Measurements from ENCODE around the gene NXPE2.
"Not testable (repeated sequence)": the region's sequence is repeated elsewhere in the genome, so short reads cannot be mapped to it uniquely, and the experiment has no call there.

Gene NXPE2

GRCh38 chr11:114678125-114679036, at the start of gene NXPE2:
TSS of gene NXPE2 (plus strand) at chr11:114678527. CDS start at chr11:114678576, 49 bp downstream.
- DNase-seq, result peak; percentile 90

DNA sequence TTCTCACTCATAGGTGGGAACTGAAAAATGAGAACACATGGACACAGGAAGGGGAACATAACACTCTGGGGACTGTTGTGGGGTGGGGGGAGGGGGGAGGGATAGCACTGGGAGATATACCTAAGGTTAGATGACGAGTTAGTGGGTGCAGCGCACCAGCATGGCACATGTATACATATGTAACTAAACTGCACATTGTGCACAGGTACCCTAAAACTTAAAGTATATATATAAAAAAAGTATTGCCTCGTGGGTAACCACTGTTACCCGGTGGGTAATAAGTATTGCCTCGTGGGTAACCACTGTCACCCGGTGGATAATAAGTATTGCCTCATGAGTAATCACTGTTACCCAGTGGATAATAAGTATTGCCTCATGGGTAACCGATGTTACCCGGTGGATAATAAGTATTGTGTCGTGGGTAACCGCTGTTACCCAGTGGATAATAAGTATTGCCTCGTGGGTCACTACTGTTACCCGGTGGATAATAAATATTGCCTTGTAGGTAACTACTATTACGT, 46.8 kb upstream of the NXPE2 start:
- DNase-seq, result not testable (repeated sequence)

GRCh38 chr11:114639440-114639839, 38.9 kb upstream of the NXPE2 start:
- DNase-seq, result not testable (repeated sequence)

DNA sequence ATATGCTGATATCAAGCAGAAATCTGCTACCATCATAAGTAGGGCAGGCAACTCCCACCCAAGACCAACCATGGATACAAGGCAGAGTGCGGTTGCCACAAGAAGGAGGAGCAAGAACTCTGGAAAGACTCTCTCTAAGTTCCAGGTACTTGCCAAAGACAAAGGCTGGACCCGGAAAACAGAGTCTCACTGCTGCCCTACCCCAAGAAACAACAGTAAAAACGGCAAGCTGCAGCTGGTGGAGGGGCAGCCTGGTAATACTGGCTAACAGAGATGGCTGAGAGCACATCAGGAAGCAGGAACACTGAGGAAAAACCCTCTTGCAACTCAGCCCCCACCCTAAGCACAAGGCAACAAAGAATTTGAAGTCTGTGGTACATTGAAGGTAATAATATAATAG, 27.7 kb upstream of the NXPE2 start:
- no peak for DNase-seq

GRCh38 chr11:114651145-114651718, 27.1 kb upstream of the NXPE2 start:
- no peak for DNase-seq

- DNase-seq, result no peak
Measured at GRCh38 chr11:114653148-114653547, 25.2 kb upstream of the NXPE2 start.

DNA sequence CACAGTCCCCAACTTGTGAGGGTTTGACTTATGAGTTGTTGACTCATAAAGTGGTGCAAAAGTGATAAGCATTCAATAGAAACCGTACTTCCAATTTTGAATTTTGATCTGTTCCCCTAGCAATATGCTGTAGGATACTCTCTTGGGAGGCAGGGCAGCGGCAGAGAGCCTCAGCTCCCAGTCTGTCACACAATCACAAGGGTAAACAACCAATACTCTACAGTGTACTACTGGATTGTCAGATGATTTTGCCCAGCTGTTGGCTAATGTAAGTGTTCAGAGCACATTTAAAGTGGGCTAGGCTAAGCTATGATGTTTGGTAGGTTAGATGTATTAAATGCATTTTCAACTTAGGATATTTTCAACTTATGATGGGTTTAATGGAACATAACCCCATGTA, 13.7 kb upstream of the NXPE2 start:
- DNase-seq, result no peak

GRCh38 chr11:114666760-114667159, 11.6 kb upstream of the NXPE2 start:
- no peak for DNase-seq

DNA sequence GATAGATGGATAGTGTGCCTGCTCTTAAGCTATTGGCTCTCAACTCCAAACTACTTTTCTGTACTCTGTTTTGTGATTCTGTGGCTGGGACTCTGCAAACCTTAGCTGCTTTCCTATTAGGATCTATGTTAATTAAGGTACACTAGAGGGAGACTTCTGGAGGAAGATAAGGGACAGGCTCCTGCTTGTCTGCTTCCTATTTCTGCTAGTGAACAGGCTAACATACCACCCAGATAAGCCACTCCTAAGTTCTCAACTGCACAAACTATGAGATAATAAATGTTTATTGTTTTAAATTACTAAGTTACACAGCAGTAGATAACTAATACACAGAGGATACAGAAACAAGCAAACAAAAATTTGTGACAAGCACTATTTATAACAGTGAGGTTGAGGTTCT, 10.2 kb upstream of the NXPE2 start:
- DNase-seq, result no peak

DNA sequence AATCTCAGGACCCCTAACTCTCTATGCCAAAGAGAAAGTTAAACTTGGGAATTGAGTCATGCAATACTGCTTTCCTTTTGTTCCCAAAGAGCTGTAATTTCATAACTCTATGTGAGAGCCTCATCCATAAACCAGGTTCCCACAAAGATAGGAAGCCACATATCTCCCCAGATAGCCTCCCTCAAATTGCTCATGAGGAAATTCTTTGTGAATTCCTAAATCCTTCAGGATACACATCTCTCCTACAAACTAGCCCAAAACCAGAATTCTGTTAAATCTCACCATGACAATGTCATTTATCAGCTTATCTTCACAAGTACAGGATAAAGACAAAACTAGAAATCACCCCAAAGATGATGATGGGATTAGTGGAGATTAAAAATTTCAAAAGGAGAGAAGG, 4.7 kb upstream of the NXPE2 start:
- DNase-seq, result no peak

DNA sequence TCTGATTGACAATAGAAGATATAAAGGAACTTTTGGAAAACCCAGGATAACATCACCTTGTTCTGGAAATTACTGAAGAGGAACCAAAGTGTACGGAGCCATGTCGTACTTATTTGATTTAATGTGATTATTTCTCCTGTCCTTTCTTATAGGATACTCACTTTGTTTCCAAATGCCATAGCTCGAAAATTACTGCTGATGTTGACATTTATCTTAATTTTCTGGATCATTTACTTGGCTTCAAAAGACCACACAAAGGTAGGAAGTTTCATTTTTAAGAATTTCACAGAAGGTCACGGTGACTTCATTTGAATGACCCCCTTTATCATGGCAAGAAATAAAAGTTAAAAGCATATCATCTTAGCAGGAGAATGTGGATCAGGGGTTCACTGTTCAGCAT, 1.2 kb downstream of the NXPE2 start:
- no peak for DNase-seq

DNA sequence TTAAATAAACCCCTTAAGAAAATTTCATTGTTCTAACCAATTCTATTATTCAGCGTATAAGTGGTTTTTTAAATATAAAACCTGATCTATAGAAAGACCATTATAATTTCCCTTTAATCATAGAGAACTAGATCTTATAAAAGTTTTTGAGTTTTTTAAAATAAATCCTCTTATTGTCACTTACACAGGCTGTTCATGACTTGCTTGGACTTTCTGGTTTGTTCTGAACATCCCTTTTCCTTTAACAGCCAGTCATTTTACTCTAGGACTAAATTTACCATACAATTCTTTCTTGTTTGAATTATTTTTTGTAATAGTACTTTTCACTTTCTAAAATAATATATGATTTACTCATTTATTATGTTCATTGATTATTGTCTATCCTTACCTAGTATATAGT, 4.7 kb downstream of the NXPE2 start:
- DNase-seq, result no peak

GRCh38 chr11:114684636-114685035, 6.3 kb downstream of the NXPE2 start:
- DNase-seq, result no peak

DNA sequence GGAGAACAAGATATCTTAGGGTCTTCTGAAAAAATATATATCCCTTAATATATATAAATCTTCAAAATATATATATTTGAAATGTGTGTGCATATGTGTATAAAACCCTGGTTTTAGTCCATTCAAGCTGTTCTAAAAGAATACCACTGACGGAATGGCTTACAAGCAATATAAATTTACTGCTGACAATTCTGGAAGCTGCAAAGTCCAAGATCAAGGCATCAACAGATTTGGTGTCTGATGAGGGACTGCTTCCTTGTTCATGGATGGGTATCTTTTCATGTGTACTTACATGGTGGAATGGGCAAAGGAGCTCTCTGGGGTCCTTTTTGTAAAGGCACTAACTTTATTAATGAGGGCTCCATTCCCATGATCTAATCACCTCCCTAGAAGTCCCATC, 6.8 kb downstream of the NXPE2 start:
- no peak for DNase-seq

- no peak for DNase-seq
Measured at GRCh38 chr11:114705280-114706024, 27.1 kb downstream of the NXPE2 start.

GRCh38 chr11:114709960-114710359, 31.6 kb downstream of the NXPE2 start:
- no peak for DNase-seq

DNA sequence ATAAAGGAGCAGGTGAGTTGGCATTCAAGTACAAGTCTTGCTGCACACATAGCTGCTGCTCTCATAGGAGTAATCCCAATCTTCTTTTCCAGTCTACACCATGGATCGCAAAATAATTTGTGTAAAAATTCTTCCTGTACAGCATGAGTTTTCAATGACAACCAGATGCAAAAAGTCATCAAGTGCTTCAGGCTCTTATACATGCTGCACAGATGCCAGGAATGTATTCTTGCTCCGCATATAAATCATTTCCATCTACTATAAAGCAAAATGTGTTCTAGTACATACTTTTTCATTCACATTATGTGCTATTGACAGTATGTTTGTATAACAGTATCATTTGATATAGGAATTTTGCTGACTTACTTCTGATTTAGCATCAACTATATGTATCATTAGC, 35.4 kb downstream of the NXPE2 start:
- no peak for DNase-seq

DNA sequence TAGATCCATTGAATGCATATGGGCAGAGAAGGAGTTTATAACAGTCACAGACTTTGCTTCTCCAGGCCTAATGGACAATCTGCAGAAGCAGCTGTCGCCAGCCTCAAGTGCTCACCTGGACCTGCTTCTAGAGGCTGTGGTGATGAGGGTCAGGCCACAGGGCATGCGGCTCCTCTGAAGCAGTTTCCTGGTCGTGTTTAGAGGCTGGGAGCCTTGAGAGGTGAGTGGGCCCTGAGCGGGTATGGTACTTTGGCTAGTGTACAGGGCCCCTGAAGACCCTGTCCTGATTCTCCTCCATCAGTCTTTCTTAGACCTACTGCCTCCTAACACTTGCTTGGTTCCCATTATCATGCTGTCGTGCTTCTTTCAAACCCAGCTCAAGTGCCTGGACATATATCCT, 41.2 kb downstream of the NXPE2 start:
- no peak for DNase-seq

GRCh38 chr11:114724916-114725524, 46.7 kb downstream of the NXPE2 start:
- no peak for DNase-seq

DNA sequence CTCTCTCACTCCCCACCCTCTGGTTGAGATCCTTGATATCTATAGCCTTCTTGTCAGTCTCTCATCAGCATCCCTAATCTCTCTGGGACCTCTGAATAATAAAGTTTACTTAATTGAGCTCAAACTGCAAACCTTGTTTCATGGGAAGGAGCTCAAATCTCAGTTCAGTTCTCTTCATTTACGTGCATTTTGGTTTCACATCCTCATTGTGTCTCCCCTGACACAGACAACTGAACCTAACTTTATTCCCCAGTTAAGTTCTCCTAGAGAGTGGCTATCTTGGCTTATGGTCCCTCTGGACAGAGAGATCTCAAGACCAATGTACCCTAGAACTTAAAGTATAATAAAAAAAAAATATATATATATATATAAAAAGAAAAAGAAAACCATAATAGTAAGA, 47.3 kb downstream of the NXPE2 start:
- DNase-seq, result no peak

- no peak for DNase-seq
Measured at GRCh38 chr11:114736806-114737205, 58.5 kb downstream of the NXPE2 start.

GRCh38 chr11:114738954-114739353, 60.6 kb downstream of the NXPE2 start:
- DNase-seq, result peak; percentile 14

- no peak for DNase-seq
Measured at GRCh38 chr11:114745150-114745671, 66.9 kb downstream of the NXPE2 start.
